Measurements from ENCODE around the gene BCL3. TPM values are rescaled to one million over a fixed set of nuclear protein-coding genes. Genes with fewer than 3 reads are reported as not detected.
A peak's percentile ranks its signal among the peaks of the same experiment; 100 is the strongest.

The BCL3 gene
- total RNA-seq, 1 experiment from 2014 or later: 2.2 TPM

- H2BK15ac ChIP-seq (ENCODE audit: low read depth, low read length): no peak overlapping the region
- no peak overlapping the region for H4K8ac ChIP-seq (replicated peaks; ENCODE audit: insufficient read length, low read depth, low read length)
- no peak overlapping the region for H4K5ac ChIP-seq (ENCODE audit: insufficient read length, low read depth, low read length)
- H3K79me2 ChIP-seq (ENCODE audit: insufficient read depth, low read length): no peaks in the 10 kb centered on the region
- no peak overlapping the region for H3K4me2 ChIP-seq (ENCODE audit: insufficient read depth, insufficient read length, low read length)
- H3K36me3 Mint-ChIP-seq (ENCODE audit: insufficient read depth in 1 of 3, low read depth in 3 of 3): no peaks in the 10 kb centered on the region; a peak in 1 of 7 replicates
- H4K20me1 ChIP-seq (ENCODE audit: control insufficient read depth, insufficient read depth, insufficient read length): no peaks in the 10 kb centered on the region
- peaks cover 88% of the 10 kb centered on the region for H3K27me3 Mint-ChIP-seq (ENCODE audit: low read depth)
- WGBS (ENCODE audit: extremely low coverage, insufficient read length, low lambda C conversion rate): no CpG with 5 or more reads among the region's 7 CpGs
- no peak overlapping the region for H3K4ac ChIP-seq (ENCODE audit: low read depth, low read length)
- H2BK5ac ChIP-seq (ENCODE audit: insufficient read length, low read length): no peak overlapping the region
- no peak overlapping the region for H3K27ac ChIP-seq (ENCODE audit: insufficient read length, low read depth, low read length)
- no peak overlapping the region for H4K91ac ChIP-seq (ENCODE audit: insufficient read length, low read depth, low read length)
- no peak overlapping the region for H3K14ac ChIP-seq (ENCODE audit: insufficient read depth, low read length)
- no peak overlapping the region for H3K27ac Mint-ChIP-seq
- no peak overlapping the region for H3K18ac ChIP-seq (ENCODE audit: insufficient read length, low read depth, low read length)
- peaks cover 23% of the 10 kb centered on the region for H3K23me2 ChIP-seq (ENCODE audit: insufficient read length, low read depth, low read length, poor library complexity, severe bottlenecking)
- H3K27me3 ChIP-seq (ENCODE audit: insufficient read depth, low read length): peaks cover 35% of the 10 kb centered on the region
- no peak overlapping the region for H2AFZ ChIP-seq (ENCODE audit: low read length)
- DNase-seq: no peak
- no peaks in the 10 kb centered on the region; a peak in 1 of 5 replicates for H3K9me3 Mint-ChIP-seq
- H3K79me1 ChIP-seq (ENCODE audit: insufficient read depth, low read depth, low read length, poor library complexity, severe bottlenecking): no peaks in the 10 kb centered on the region
- no peak overlapping the region for H2BK120ac ChIP-seq (ENCODE audit: low read depth, low read length, poor library complexity, severe bottlenecking)
- H2BK20ac ChIP-seq (ENCODE audit: low read depth, low read length, poor library complexity, severe bottlenecking): no peak overlapping the region
- no peaks in the 10 kb centered on the region for H3K4me1 ChIP-seq (ENCODE audit: insufficient read depth, low read length)
- peaks cover 22 to 44% of the 10 kb centered on the region in 2 experiments for H3K4me1 Mint-ChIP-seq
- no peaks in the 10 kb centered on the region for H3K9me3 ChIP-seq (ENCODE audit: control insufficient read depth, low read depth, low read length)
- H2BK12ac ChIP-seq (ENCODE audit: insufficient read length, low read depth, low read length): no peak overlapping the region
- H3T11ph ChIP-seq (ENCODE audit: low read length): no peak overlapping the region
- H3K9ac ChIP-seq (ENCODE audit: extremely low read depth, insufficient read length, low read length): no peak overlapping the region
- TF ChIP-seq CTCF (conservative IDR thresholded peaks at IDR 0.05): no peak
- no peak overlapping the region for H2AK5ac ChIP-seq (ENCODE audit: insufficient read length, low read length)
- H3K23ac ChIP-seq (ENCODE audit: insufficient read length, low read depth, low read length): no peak overlapping the region
- H3K4me3 Mint-ChIP-seq: peak overlapping the region in 1 of 2 experiments; percentile 66; a peak in 3 of 5 replicates
- H3K56ac ChIP-seq (ENCODE audit: insufficient read length, low read depth, low read length): no peak overlapping the region
Observed at GRCh38 chr19:44756089-44756562, 7.6 kb downstream of the BCL3 start.

Data from H9 (cell line).